T-helper 1 cell treated with Interleukin-12 subunit alpha and Interleukin-12 subunit beta and Interleukin-4 antibody, amounts not matched to agents 30 ng/mL and 1 ng/mL, for 36 hours (primary cell): ENCODE measurements around the gene CREB5. TPM values are rescaled to one million over a fixed set of nuclear protein-coding genes. Genes with fewer than 3 reads are reported as not detected.

ENCODE experiments used
- intact Hi-C: fragments of 100-400 bp; cut with micrococcal nuclease; formaldehyde crosslinking; loops from one replicate; pipeline ENCODE4 v1.15.1; 2024
- total RNA-seq: library from RNA; stranded (reverse); gene quantifications from 2 replicates; pipeline ENCODE4 v1.2.3, GENCODE V29; 2022

The CREB5 gene
- total RNA-seq, 1 donor from 2014 or later, result not detected

GRCh38 chr7:28512668-28513440 is 100.5 kb downstream of the CREB5 start:
- intact Hi-C loops, result no loop called here

DNA sequence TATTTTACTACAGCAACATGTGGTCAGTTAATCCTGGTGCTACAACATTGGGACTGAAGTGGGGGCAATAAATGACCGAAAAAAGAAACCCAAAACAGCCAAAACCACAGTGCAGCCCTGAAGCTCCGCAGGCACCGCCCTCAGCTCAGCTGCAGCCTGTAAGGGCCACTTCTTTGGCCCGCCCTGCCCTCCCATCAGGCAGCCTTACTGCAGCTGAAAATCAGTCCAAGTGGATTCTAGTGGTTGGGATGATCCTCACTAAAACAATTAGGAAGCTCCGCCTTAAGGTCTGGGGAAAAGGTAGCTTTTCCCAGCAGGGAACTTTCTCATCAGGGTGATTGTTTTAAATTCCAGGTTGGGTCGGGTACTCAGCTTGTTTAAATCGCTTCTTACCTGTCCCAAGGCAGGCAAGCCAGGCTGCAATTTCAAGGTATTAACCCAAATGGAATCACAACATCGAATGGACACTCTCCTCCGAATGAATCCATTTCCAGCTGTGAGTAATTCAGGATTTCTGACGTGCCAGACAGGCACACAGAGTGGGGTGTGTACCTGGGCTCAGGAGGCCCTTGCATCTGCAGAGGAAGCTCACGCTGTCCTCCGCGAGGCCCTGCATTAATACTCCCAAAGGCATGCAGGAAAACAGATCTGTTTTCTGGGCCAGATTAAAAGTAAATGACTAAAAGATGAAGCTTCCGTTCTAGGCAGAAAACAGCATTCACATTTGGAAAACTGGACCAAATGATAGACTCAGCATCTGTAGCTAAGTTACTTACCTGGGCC is 104.3 kb downstream of the CREB5 start:
- intact Hi-C loops, result no loop called here

DNA sequence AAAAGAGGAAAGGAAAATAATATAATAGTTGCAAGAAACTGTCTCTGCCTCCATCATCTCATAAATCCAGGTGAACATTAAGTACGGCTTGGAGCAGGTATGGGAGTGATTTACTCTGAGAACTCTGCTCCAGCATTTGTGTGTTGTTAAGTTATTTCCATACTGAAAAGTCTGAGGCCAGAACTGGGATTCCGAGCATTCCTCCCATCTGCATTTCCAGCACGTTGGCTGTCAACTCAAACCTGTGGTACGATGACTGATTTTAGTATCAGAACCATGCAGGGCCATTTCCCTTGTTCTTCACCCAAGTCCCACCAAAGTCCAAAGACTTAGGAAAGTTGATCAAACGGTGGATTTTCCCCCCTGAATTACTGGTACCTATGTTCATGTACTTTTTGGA is 104.9 kb downstream of the CREB5 start:
- intact Hi-C loops, result no loop called here

DNA sequence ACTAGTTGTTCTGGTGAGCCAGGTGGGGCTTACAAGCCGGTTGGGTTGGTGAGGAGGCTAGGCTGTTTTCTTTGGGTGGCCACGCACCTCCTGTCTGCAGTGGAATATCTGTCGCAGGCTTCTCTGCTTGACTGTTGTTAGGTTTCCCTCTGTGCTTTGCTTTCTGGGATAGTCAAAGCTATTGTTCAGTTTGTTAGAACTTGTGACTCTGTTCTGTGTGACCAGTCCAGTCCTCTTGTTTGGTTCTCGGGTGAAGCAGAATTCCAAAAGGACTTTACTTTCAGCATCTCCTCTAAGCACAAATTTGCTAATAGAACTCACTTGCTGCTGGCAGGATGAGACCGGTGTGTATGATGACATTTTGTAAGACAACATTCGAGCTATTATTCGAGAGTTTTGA is 105.3 kb downstream of the CREB5 start:
- intact Hi-C loops, result no loop called here

- intact Hi-C loops, result no loop called here
Observed at GRCh38 chr7:28520074-28521015, 108.0 kb downstream of the CREB5 start.

GRCh38 chr7:28524978-28525377 is 112.7 kb downstream of the CREB5 start:
- intact Hi-C loops, result no loop called here

GRCh38 chr7:28528899-28529298 is 116.6 kb downstream of the CREB5 start:
- intact Hi-C loops, result no loop called here

DNA sequence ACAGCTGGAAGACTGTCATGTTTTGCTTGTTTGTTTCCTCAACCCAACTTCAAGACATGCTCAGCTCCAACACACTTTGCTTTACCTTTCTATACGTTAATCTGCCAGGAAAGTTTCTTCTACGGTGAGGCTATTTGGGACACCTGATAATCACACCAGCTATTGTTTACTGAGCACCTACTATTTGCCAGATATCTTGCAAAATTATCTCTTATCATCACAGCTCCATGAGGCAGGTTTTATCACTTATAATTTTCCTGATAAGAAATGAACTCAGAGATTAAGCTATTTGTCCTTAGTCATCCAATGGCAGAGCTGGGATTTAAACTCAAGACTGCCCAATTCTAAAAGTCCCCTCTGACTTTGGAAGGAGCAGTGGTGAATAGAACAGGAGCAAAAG is 117.4 kb downstream of the CREB5 start:
- intact Hi-C loops, result no loop called here

- intact Hi-C loops, result no loop called here
Observed at GRCh38 chr7:28530175-28530802, 118.0 kb downstream of the CREB5 start.

DNA sequence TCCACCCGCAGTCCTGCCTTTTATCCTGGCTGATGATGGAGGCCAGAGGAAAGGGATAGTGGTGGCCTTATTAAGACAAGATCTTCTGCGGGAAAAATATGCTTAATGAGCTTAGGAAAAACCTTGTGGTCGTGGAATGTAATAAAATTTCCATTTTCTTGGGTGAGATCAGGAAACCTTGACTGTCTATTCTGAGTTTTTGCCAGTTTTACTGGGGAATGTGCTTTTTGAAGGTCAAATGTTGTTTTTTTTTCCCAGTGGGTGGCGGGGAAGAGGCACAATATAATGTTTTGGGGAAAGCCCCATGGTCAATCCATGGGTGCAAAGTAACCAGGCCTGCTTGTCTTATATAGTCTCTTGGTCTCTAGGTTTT is 118.5 kb downstream of the CREB5 start:
- intact Hi-C loops, result no loop called here

GRCh38 chr7:28531291-28531690 is 119.0 kb downstream of the CREB5 start:
- intact Hi-C loops, result no loop called here

- intact Hi-C loops, result no loop called here
Observed at GRCh38 chr7:28532181-28532580, 119.9 kb downstream of the CREB5 start.

DNA sequence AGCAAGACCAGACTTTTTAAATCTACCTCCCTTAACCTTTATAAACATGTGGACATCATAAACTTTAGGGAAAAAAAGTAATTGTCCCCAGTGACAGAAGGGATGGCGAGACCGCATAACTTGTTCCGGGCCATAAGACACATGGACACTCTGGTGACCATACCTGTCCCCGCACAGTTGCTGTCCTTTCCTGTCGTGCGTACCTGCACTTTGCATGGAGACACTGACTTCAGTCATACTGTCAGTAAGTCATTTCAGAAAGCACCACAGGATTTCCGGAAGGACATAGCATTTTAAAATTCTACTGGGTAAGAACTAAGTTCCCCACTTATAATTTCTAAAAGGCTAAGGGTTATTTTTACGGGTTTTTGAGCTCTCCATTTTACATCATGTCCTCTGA is 120.9 kb downstream of the CREB5 start:
- intact Hi-C loops, result no loop called here

DNA sequence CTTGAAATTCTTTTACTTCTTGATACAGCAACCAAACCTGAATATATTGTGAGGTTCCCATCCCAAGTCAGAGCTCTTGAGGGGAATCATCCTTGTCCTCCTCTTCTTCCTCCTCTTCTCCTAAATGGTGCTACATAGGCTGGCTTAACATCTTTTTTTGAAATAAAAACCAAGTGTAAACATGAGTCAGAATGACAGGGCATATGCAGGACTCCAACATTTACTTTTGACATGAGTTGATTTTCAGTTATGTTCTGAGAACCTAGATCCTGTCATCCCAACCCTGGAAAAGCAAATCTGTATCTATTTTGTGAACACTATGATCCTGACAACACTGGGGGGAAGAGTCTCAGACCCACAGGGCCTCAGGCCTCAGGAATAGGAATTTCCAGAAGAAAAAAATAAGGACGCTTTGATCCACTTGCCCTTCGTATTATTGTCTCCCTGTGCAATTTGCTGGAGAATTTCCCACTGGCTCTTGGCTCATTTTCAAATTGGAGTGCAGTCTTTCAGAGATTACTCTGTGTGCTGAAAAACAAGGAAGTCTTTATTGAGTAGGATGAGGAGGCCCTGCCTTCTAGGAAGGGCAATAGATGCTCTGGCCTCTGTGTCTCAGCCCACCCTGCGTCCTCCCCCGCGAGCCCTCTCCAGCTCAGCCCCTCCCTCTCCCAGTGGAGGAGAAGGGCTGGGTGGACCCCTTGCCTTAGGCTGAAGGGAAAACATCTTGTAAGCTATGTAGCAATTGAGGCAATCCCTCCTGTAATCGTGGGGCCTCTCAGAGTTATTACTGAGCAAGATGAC is 121.6 kb downstream of the CREB5 start:
- intact Hi-C loops, result no loop called here

GRCh38 chr7:28536259-28536658 is 123.9 kb downstream of the CREB5 start:
- intact Hi-C loops, result no loop called here

GRCh38 chr7:28539289-28539981 is 127.1 kb downstream of the CREB5 start:
- intact Hi-C loops, result no loop called here

- intact Hi-C loops, result no loop called here
Observed at GRCh38 chr7:28542410-28542809, 130.1 kb downstream of the CREB5 start.

DNA sequence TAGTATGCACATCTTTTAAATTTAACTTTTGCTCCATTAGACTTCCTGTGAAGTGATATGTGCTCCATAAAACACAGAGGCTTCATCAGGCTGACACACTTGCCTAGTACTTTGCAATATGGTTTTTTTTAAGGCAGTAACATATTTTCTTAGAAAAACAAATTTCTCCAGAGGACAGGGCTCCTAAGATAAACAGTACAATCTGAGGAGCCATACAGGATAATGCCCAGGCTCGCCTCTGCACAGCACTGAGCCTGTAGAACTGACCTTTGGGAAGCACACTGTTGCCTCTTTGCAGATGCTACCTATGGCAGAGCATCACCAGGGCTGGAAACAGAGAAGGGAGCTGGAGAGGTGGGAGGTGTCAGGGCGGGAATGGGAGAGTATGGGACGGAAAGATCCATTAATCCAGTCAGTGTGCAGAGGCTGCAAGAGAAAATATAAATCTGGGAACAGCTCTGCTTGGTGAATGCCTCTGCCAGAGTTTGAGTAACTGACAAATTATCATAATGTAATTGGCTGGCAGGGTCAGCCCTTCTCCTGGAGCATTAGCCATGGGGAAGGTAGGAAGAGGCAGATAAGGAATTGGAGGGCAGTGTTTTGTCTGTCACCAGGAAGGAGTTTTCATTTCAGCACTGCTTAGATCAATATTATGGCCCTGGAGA is 132.3 kb downstream of the CREB5 start:
- intact Hi-C loops, result no loop called here

DNA sequence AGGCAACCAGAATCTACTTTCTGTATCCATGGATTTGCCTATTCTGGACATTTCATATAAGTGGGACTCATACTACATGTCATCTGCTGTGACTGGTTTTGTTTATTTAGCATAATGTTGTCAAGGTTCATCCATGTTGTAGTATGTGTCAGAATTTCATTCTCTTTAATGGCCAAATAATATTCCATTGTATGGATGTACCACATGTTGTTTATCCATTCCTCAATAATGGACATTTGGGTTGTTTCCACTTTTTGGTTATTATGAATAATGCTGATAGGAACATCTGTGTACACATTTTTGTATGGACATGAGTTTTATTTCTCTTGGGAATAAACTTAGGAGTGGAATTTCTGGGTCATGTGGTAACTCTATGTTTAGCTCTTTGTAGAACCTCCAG is 133.7 kb downstream of the CREB5 start:
- intact Hi-C loops, result no loop called here
